ENCODE results near the gene SLC4A1AP. TPM values are rescaled to one million over a fixed set of nuclear protein-coding genes. Genes with fewer than 3 reads are reported as not detected.

The SLC4A1AP gene
- total and polyA plus RNA-seq, 2 of the 13 experiments (the other 11 are each of a cell fraction or from before 2014, with no cell fraction given), result 15.3 to 44.6 TPM

DNA sequence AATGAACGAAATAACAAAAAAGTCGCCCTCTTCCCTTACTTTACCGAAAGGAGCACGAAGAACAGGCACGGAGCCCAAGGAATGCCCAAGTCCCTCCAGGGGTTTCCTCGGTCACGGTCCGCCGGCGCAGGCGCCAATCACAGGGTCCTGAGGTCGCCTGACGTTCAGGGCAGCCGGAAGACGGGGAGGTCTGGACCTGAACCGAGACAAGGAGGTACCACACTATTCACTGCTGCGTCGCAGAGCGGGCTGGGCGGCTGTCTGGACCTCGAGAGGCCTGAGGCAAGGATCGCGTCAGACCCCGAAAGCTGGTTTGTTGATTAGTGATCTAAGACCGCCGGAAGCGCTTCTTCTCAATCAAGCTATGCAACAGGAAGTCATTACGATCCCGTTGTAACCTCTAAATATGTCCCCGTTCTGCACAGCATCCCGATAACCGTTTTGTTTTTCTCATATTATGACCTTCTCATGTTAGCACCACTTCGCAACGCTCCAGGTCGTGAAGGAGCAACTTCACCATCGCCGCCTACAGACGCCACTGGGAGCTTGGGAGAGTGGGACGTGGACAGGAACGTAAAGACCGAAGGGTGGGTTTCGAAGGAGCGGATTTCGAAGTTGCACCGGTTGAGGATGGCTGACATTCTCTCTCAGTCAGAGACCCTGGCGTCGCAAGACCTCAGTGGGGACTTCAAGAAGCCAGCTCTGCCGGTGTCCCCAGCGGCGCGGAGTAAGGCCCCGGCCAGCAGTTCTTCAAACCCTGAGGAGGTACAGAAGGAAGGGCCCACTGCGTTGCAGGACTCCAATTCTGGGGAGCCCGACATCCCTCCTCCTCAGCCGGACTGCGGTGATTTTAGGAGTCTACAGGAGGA lies at the start of gene SLC4A1AP, which contains the start of gene SUPT7L (continued):
- TF ChIP-seq KLF13 (CRISPR knock-in tag; IDR thresholded peaks at IDR 0.05), result no peak
- TF ChIP-seq ZNF878 (CRISPR knock-in tag; IDR thresholded peaks at IDR 0.05), result peak; percentile 93; the same call in 1 of the 2 replicates
- peak; percentile 53 to 72; a peak in 3 of 4 replicates for TF ChIP-seq NR2F1 (CRISPR knock-in tag; IDR thresholded peaks at IDR 0.05)
- TF ChIP-seq, protein P1, sequence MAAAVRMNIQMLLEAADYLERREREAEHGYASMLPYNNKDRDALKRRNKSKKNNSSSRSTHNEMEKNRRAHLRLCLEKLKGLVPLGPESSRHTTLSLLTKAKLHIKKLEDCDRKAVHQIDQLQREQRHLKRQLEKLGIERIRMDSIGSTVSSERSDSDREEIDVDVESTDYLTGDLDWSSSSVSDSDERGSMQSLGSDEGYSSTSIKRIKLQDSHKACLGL (CRISPR knock-in tag; IDR thresholded peaks at IDR 0.05), result 0 out of 2 replicates have a peak, but pooled peaks have one; percentile 68
- TF ChIP-seq KLF15 (CRISPR knock-in tag; IDR thresholded peaks at IDR 0.05; ENCODE audit: borderline replicate concordance), result 0 out of 2 replicates have a peak, but pooled peaks have one; percentile 32
- peak; percentile 69; the same call in 1 of the 2 replicates for TF ChIP-seq SRF (IDR thresholded peaks at IDR 0.05; ENCODE audit: low read depth, low read length)
- TF ChIP-seq NFKB2 (CRISPR knock-in tag; IDR thresholded peaks at IDR 0.05; ENCODE audit: borderline replicate concordance), result peak; percentile 96
- peak; percentile 63 for TF ChIP-seq TBL1XR1 (IDR thresholded peaks at IDR 0.05; ENCODE audit: borderline replicate concordance, low read length, partially characterized antibody)
- TF ChIP-seq FOXP1 (IDR thresholded peaks at IDR 0.05), result peak; percentile 80
- peak; percentile 78; the same call in 1 of the 2 replicates for TF ChIP-seq FOXP1 (CRISPR knock-in tag; IDR thresholded peaks at IDR 0.05)
- TF ChIP-seq POLR2AphosphoS2 (IDR thresholded peaks at IDR 0.05; ENCODE audit: low read depth, low read length), result no peak
- peak; percentile 76 for TF ChIP-seq RXRB (CRISPR knock-in tag; IDR thresholded peaks at IDR 0.05; ENCODE audit: borderline replicate concordance)
- peak; percentile 31; the same call in 1 of the 2 replicates for TF ChIP-seq MAZ (IDR thresholded peaks at IDR 0.05; ENCODE audit: borderline replicate concordance, low read depth, low read length)
- TF ChIP-seq MAZ (CRISPR knock-in tag; IDR thresholded peaks at IDR 0.05; ENCODE audit: low read depth), result peak; percentile 78
- TF ChIP-seq TEAD2 (CRISPR knock-in tag; IDR thresholded peaks at IDR 0.05), result peak; percentile 50; the same call in 1 of the 2 replicates
- peak; percentile 86; the same call in 1 of the 2 replicates for TF ChIP-seq SMAD3 (CRISPR knock-in tag; IDR thresholded peaks at IDR 0.05)
- peak; percentile 100 for TF ChIP-seq KAT8 (CRISPR knock-in tag; IDR thresholded peaks at IDR 0.05)
- TF ChIP-seq FOXK1 (CRISPR knock-in tag; IDR thresholded peaks at IDR 0.05; ENCODE audit: borderline replicate concordance, low read depth), result peak; percentile 97
- no peak; the same call in 1 of the 2 replicates for TF ChIP-seq WIZ (CRISPR knock-in tag; IDR thresholded peaks at IDR 0.05)
- peak; percentile 62 for TF ChIP-seq PRPF4 (IDR thresholded peaks at IDR 0.05; ENCODE audit: low read depth, low read length, poor library complexity, severe bottlenecking)
- peak; percentile 31; the same call in 1 of the 2 replicates for TF ChIP-seq MLLT10 (CRISPR knock-in tag; IDR thresholded peaks at IDR 0.05)
- TF ChIP-seq, protein P2, sequence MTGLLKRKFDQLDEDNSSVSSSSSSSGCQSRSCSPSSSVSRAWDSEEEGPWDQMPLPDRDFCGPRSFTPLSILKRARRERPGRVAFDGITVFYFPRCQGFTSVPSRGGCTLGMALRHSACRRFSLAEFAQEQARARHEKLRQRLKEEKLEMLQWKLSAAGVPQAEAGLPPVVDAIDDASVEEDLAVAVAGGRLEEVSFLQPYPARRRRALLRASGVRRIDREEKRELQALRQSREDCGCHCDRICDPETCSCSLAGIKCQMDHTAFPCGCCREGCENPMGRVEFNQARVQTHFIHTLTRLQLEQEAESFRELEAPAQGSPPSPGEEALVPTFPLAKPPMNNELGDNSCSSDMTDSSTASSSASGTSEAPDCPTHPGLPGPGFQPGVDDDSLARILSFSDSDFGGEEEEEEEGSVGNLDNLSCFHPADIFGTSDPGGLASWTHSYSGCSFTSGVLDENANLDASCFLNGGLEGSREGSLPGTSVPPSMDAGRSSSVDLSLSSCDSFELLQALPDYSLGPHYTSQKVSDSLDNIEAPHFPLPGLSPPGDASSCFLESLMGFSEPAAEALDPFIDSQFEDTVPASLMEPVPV (CRISPR knock-in tag; IDR thresholded peaks at IDR 0.05), result peak; percentile 94

Data from HepG2 (cell line).